Activated CD4-positive, alpha-beta T cell treated with anti-CD3 and anti-CD28 coated beads, Interleukin-2, amount 50 U/mL, for 24 hours (primary cell): ENCODE data around the gene DYNC1H1.

Experiments
- DNase-seq, 2 donors: peaks; one replicate each; pipeline ENCODE4 v3.0.0-alpha.2; 2020; ENCODE audit warnings: low read depth in 1 of 2, low spot score in 1 of 2

The DYNC1H1 gene

GRCh38 chr14:102086972-102087761 lies 122.8 kb downstream of the DYNC1H1 start, which contains the start of gene HSP90AA1:
HSP90AA1 (minus strand) TSS chr14:102087044; CDS start chr14:102086378, 666 bp downstream.
- peak; percentile 95 to 98 for DNase-seq

- peak in 1 of 2 donors; percentile 40 for DNase-seq
Measured at GRCh38 chr14:102087762-102088011, 123.3 kb downstream of the DYNC1H1 start.

- DNase-seq: peak; percentile 47 to 53
Measured at GRCh38 chr14:102088012-102088792, 123.8 kb downstream of the DYNC1H1 start.

GRCh38 chr14:102089621-102090343 lies 125.4 kb downstream of the DYNC1H1 start:
- no peak for DNase-seq

GRCh38 chr14:102090713-102091112 lies 126.3 kb downstream of the DYNC1H1 start:
- DNase-seq: no peak

- DNase-seq: no peak
Measured at GRCh38 chr14:102092806-102093205, 128.4 kb downstream of the DYNC1H1 start.

- DNase-seq: no peak
Measured at GRCh38 chr14:102094101-102094500, 129.7 kb downstream of the DYNC1H1 start.

- DNase-seq: no peak
Measured at GRCh38 chr14:102095231-102095870, 131.0 kb downstream of the DYNC1H1 start.

GRCh38 chr14:102095871-102096568 lies 131.6 kb downstream of the DYNC1H1 start:
- DNase-seq: no peak

GRCh38 chr14:102096569-102097188 lies 132.3 kb downstream of the DYNC1H1 start:
- DNase-seq: peak; percentile 41 to 55

GRCh38 chr14:102097441-102098135 lies 133.2 kb downstream of the DYNC1H1 start:
- no peak for DNase-seq

GRCh38 chr14:102103062-102103695 lies 138.8 kb downstream of the DYNC1H1 start:
- DNase-seq: no peak

- no peak for DNase-seq
Measured at GRCh38 chr14:102105369-102105768, 141.0 kb downstream of the DYNC1H1 start.
